ENCODE measurements around the gene BMPR1B. TPM values are rescaled to one million over a fixed set of nuclear protein-coding genes. Genes with fewer than 3 reads are reported as not detected.
"Not testable (repeated sequence)": the region's sequence is repeated elsewhere in the genome, so short reads cannot be mapped to it uniquely, and the experiment has no call there.

The BMPR1B gene
- total RNA-seq, 2 donors from 2014 or later: 8.9 to 13.9 TPM

- intact Hi-C loops (cut with DNase I): no loop called here
- no peak for DNase-seq (ENCODE audit: low spot score)
These were observed 293.4 kb downstream of the BMPR1B start for GRCh38 chr4:95050980-95051701.

- no peak for DNase-seq (ENCODE audit: low spot score)
These were observed 293.9 kb downstream of the BMPR1B start for GRCh38 chr4:95051702-95052020.

GRCh38 chr4:95058991-95059390, 301.2 kb downstream of the BMPR1B start:
- no peak for DNase-seq (ENCODE audit: low spot score)
- intact Hi-C loops (cut with DNase I): no loop called here

More at GRCh38 chr4:95051702-95052020, 293.9 kb downstream of the BMPR1B start:
- intact Hi-C loops (cut with DNase I): no loop called here

DNA sequence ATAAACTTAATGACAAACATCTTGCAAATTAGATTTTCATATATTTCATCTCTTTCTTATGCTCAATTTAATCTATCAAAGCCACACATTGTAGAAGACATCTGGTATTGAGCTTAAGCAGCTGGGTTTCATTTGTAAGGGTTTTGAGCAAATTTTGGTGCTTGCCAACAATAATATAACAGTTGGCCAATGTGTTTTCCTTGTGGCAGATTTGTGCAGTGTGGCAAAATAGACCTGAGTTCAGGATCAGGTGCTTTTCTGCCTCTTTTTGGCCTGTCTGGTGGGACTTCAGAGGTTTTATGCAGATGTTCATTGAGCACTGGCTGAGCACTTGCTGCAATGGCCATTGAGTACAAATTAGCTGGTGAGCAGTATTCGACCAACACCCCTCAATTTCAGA, 301.9 kb downstream of the BMPR1B start:
- DNase-seq (ENCODE audit: low spot score): no peak
- intact Hi-C loops (cut with DNase I): no loop called here

- intact Hi-C loops (cut with DNase I): no loop called here
- no peak for DNase-seq (ENCODE audit: low spot score)
These were observed 303.5 kb downstream of the BMPR1B start for GRCh38 chr4:95061220-95061619.

GRCh38 chr4:95061801-95062200, 304.0 kb downstream of the BMPR1B start:
- DNase-seq (ENCODE audit: low spot score); intact Hi-C loops (cut with DNase I): not testable (repeated sequence)

- intact Hi-C loops (cut with DNase I): no loop called here
- DNase-seq (ENCODE audit: low spot score): no peak
These were observed 308.3 kb downstream of the BMPR1B start for GRCh38 chr4:95066050-95066449.

DNA sequence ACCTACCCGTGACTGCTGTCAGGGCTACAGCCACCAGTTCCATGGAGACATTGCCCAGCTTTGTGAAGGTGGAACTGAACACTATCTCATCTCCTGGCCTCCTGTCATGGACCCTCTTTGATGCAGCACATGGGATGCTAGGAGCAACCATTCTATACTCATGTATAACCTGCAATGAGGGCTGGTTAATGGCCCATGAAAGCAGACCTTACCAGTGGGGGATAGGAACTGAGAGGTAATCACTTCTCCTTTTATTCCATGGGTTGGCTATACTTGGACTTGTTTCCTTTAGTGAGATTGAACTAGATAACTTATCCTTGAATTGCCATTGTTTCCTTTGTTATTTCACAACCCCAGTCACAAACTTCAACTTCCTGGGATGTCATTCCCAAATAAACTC, 310.6 kb downstream of the BMPR1B start:
- intact Hi-C loops (cut with DNase I): no loop called here
- DNase-seq (ENCODE audit: low spot score): no peak

DNA sequence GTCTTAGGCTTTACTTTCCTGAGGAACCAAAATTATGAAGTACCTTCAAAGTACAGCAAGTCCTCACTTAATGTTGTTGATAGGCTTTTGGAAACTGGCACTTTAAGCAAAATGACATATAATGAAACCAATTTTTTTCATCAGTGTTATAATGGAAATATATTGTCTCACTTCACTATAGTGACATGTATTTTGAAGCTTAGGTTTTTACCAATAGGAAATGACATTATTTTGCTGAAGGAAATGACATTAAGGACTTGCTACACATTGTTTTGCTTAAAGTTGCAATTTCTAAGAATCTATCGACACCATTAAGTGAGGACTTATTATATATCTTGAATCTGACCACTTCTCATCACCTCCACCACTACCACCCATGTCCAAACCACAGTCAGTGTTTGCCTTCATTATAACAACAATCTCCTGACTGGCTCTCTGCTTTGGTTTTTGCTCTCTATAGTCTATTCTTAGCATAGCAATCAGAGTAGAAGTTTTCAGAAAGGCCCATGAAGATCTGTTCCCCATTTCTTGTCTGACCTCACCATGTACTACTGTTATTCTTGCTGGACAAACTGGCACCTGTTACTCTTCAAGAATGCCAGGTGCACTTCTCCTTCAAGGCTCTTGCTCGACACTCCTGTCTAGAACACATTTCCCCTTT, 311.2 kb downstream of the BMPR1B start:
- no peak for DNase-seq (ENCODE audit: low spot score)
- intact Hi-C loops (cut with DNase I): no loop called here

DNA sequence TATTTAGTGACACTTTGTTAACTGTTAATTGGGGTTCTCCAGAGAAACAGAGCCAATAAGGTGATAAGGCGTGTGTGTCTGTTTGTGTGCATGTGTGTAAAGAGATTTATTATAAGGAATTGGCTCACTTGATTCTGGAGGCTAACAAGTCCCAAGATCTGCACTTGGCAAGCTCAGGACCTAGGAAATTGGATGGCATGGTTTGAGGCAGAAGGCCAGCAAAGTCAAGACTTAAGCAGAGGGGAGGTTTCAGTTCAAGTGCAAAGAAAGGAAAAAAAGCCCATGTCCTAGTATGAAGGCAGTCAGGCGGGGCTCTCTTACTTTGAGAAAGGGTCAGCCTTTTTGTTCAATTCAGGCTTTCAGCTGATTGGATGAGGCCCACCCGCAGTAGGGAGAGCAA, 314.1 kb downstream of the BMPR1B start:
- intact Hi-C loops (cut with DNase I): no loop called here
- no peak for DNase-seq (ENCODE audit: low spot score)

DNA sequence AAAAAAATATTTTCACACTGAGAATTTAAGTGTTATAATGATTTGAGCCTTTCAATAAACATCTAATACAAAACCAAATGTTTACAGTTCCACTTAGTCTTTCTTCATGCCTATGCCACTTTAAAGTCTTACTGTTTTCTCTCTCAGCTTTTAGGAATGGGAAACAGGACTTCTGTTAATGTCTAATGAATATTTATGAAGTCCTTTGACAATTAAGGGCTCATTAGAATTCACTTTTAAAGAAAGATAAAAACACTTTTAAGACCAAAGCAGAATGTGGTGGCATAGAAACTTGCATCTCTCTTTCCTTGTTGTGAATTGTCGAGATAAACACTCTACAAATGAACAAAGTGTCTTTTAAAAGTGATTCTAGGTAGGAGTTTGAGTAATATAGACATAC, 315.9 kb downstream of the BMPR1B start:
- no peak for DNase-seq (ENCODE audit: low spot score)
- intact Hi-C loops (cut with DNase I): no loop called here

DNA sequence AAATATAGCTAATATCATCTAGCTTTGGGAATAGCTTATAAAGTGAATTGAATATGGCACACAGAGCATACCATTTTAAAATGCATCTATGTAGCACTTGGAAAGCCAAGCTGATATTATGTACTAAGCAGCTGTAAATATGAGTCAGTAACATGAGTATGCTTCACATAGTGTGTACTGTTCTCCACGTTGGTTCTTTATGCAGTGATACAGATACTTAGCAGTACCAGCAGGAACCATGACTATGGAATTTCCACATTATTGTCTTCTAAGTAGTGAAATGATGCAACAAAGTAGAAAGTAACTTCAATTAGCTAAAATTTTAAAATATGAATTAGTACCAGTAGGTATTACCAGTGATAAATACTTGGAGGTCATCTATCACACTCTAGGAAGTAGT, 320.1 kb downstream of the BMPR1B start:
- no peak for DNase-seq (ENCODE audit: low spot score)
- intact Hi-C loops (cut with DNase I): no loop called here

DNA sequence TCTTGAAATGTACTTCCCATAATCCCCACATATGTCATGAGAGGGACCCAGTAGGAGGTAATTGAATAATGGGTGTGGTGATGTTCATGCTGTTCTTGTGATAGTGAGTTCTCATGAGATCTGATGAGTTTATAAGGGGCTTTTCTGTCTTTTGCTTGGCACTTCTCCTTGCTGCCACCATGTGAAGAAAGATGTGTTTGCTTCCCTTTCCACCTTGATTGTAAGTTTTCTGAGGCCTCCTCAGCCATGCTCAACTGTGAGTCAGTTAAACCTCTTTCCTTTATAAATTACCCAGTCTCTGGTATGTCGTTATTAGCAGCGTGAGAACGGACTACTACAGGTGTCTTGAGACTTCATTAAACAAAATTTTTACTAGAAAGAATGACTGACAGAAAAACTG, 323.2 kb downstream of the BMPR1B start:
- intact Hi-C loops (cut with DNase I): no loop called here
- DNase-seq (ENCODE audit: low spot score): no peak

DNA sequence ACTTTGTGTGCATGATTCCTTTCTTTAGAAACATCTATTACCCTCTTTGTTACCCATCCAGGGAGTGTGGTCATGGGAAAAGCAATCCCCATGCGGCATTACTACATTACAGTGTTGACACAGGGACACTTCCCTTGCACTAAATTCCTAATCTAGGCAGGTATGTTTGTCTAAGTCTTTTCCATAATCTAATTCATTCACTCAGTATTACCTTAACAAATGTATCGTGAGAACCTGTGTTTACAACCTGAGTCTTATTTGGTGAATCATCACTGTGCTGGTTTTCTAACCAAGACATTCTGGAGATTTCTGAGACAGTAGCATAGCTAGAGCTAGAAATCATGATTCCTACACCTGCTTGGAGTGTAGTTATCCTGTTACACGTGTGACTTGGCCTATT, 326.8 kb downstream of the BMPR1B start:
- no peak for DNase-seq (ENCODE audit: low spot score)
- intact Hi-C loops (cut with DNase I): no loop called here

DNA sequence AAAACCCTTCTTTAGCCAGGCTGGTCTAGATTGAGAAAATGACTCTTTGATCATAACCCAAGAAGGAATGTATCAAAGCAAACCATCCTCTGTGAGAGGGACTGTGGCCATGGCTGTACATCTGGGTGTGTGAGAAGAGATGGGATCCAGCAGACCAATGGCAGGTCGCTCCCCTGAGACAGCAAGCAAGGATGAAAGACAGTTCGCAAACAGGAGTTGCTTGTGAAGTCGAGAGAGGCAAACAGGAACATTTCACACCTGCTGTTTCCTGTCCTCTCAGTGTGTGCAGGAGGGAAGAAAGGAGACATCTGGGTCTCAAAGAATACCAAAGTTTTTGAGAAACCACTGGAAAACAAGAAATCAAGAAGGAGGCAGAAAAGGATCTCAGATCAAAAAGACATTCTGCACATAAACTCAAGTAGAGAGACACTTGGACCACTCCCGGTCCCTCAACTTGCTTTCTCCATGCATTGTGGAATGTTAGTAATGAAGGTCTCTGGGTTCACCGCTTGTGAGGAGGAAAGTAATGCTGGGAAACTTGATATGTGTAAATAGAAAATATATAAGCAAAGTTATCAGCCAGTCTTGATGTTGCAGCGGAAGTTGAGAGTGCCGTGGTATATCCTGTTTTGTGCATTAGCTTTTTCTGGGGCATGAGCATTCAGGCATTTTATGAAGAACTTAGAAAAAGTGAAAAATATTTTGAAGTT, 327.5 kb downstream of the BMPR1B start:
- intact Hi-C loops (cut with DNase I): no loop called here
- no peak for DNase-seq (ENCODE audit: low spot score)

- intact Hi-C loops (cut with DNase I): no loop called here
- no peak for DNase-seq (ENCODE audit: low spot score)
These were observed 328.8 kb downstream of the BMPR1B start for GRCh38 chr4:95086551-95086950.

- no peak for DNase-seq (ENCODE audit: low spot score)
- intact Hi-C loops (cut with DNase I): no loop called here
These were observed 330.1 kb downstream of the BMPR1B start for GRCh38 chr4:95087657-95088455.

DNA sequence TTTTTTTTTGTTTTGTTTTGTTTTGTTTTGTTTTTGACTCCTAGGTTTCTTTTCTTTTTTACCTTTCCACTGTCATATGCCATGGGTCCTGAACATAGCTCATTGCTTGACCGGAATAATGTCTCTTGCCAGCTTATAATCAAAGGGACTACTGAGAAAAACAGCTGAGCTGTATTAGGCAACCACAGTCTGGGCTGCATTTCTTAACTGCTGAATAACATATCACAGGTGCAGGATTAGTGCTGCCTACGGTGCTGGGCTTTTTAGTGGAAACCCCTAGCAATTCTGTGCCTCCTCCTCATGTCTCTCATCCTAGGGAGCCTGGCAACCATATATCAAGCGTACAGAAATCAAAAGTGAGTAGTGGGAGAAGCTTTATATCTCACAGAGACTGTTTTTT, 333.5 kb downstream of the BMPR1B start:
- intact Hi-C loops (cut with DNase I): no loop called here

DNA sequence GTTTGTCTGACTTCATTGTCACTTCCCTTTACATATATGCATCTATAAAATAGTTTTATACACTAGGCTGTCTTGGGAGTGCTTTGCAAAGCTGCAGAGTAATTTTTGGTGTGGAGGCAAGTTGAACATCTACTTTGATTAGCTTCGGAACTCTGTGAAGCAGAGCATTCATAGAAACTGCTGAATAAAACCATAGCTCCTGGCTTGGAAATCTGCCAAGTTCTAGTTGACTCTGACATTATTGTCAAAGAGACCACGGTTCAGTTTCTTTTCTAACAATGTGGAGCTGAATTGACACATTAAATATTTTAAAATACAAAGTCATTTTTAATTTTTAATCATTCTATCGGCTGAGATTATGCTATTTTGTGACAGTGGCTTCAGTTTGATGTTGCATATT, 335.0 kb downstream of the BMPR1B start:
- intact Hi-C loops (cut with DNase I): no loop called here
- DNase-seq (ENCODE audit: low spot score): no peak

More for the DNA sequence above, 333.5 kb downstream of the BMPR1B start:
- no peak for DNase-seq (ENCODE audit: low spot score)

GRCh38 chr4:95093460-95093859, 335.7 kb downstream of the BMPR1B start:
- no peak for DNase-seq (ENCODE audit: low spot score)
- intact Hi-C loops (cut with DNase I): no loop called here
